A549 treated with dexamethasone at 1 μM for 4 hours (cell line): Measurements from ENCODE around the gene ADGRF1. TPM values are rescaled to one million over a fixed set of nuclear protein-coding genes. Genes with fewer than 3 reads are reported as not detected.

Experiments
- total RNA-seq: library from RNA; stranded (reverse); fragments of 200-300 nt; extraction: Qiagen RNA extraction; gene quantifications from 5 replicates; pipeline ENCODE4 v1.2.3, GENCODE V29; 2022

Gene ADGRF1
- 0.04 to 0.09 TPM in 2 of 5 replicates, not detected in the others for total RNA-seq

GRCh38 chr6:47042275-47042791, at the start of gene ADGRF1:
Gene ADGRF1, minus strand, starts transcription at chr6:47042332. Its CDS starts 13,271 bp downstream, at chr6:47029061.

Other genes with a start within 250 kb of the ADGRF1 start
- gene MEP1A, start 248.9 kb downstream of the ADGRF1 start, total RNA-seq: not detected in 5 replicates
- 0.01 TPM in 1 of 5 replicates, not detected in the others for gene ADGRF5, start 120.4 kb downstream of the ADGRF1 start, total RNA-seq